Measurements from ENCODE around the gene CXXC5.
"Not testable (repeated sequence)": the region's sequence is repeated elsewhere in the genome, so short reads cannot be mapped to it uniquely, and the experiment has no call there.

CXXC5 gene

GRCh38 chr5:139719970-139720369 is 71.8 kb downstream of the CXXC5 start:
- DNase-seq = not testable (repeated sequence)

GRCh38 chr5:139723986-139724587 is 75.9 kb downstream of the CXXC5 start:
- DNase-seq = no peak

- no peak for DNase-seq
Measured at GRCh38 chr5:139725073-139725830, 77.1 kb downstream of the CXXC5 start.

- no peak for DNase-seq
Measured at GRCh38 chr5:139726248-139726647, 78.1 kb downstream of the CXXC5 start.

- DNase-seq = not testable (repeated sequence)
Measured at GRCh38 chr5:139727615-139728014, 79.5 kb downstream of the CXXC5 start.

GRCh38 chr5:139731281-139731680 is 83.1 kb downstream of the CXXC5 start:
- DNase-seq = no peak

- DNase-seq = no peak
Measured at GRCh38 chr5:139732019-139732418, 83.9 kb downstream of the CXXC5 start.

GRCh38 chr5:139733010-139733688 is 85.0 kb downstream of the CXXC5 start:
- DNase-seq = no peak
